Astrocyte of the cerebellum (primary cell): ENCODE measurements around the gene AMZ1.

Experiments
- DNase-seq: peaks from one replicate; pipeline ENCODE4 v3.0.0-alpha.2; 2011; ENCODE audit warnings: low read depth
- H3K4me3 ChIP-seq: 2 replicates; pipeline ENCODE4 v1.5.1; 2011; ENCODE audit warnings: mild to moderate bottlenecking, low read depth, low read length, moderate library complexity
- in situ Hi-C: cut with HindIII; loops from 2 replicates; pipeline ENCODE4 v1.10.0; 2017; ENCODE audit warnings: low sequenced_read_pairs
- TF ChIP-seq, protein P1 (sequence below): IDR thresholded peaks from 2 replicates; pipeline ENCODE4 v1.5.1; 2012; ENCODE audit warnings: low read length, low read depth, moderate library complexity, mild to moderate bottlenecking; ENCODE audit errors: missing control alignments

Gene AMZ1

DNA sequence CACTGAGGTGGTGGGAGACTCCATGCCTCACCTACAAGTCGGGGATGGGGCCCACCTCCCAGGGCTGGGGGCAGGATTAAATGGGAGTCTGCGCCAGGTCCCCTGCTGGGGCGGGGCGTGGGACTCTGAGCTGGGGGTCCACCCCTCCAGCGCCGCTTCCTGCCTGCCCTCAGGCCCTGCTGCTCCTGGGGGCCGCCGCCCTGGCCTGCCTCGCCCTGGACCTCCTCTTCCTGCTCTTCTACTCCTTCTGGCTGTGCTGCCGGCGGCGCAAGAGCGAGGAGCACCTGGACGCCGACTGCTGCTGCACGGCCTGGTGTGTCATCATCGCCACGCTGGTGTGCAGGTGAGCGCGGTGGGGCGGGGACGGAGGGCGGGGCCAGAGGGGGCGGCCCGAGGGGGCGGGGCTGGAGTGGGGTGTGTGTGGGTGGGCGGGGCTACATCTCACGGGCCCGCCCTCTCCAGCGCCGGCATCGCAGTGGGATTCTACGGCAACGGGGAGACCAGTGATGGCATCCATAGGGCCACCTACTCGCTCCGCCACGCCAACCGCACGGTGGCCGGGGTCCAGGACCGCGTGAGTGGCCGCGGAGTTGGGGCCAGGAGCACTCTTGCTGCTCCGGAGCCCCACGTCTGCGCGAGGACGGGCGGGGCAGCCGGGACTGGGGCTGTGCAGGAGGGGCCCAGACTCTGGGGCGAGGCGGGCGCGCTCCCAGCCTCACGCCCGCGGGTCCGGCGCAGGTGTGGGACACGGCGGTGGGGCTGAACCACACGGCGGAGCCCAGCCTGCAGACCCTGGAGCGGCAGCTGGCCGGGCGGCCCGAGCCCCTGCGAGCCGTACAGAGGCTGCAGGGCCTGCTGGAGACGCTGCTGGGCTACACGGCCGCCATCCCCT, 41.1 kb upstream of the AMZ1 start:
- no peak for DNase-seq
- TF ChIP-seq, protein P1, sequence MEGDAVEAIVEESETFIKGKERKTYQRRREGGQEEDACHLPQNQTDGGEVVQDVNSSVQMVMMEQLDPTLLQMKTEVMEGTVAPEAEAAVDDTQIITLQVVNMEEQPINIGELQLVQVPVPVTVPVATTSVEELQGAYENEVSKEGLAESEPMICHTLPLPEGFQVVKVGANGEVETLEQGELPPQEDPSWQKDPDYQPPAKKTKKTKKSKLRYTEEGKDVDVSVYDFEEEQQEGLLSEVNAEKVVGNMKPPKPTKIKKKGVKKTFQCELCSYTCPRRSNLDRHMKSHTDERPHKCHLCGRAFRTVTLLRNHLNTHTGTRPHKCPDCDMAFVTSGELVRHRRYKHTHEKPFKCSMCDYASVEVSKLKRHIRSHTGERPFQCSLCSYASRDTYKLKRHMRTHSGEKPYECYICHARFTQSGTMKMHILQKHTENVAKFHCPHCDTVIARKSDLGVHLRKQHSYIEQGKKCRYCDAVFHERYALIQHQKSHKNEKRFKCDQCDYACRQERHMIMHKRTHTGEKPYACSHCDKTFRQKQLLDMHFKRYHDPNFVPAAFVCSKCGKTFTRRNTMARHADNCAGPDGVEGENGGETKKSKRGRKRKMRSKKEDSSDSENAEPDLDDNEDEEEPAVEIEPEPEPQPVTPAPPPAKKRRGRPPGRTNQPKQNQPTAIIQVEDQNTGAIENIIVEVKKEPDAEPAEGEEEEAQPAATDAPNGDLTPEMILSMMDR: no peak
- in situ Hi-C loops: no loop called here
- no peak overlapping the region for H3K4me3 ChIP-seq

DNA sequence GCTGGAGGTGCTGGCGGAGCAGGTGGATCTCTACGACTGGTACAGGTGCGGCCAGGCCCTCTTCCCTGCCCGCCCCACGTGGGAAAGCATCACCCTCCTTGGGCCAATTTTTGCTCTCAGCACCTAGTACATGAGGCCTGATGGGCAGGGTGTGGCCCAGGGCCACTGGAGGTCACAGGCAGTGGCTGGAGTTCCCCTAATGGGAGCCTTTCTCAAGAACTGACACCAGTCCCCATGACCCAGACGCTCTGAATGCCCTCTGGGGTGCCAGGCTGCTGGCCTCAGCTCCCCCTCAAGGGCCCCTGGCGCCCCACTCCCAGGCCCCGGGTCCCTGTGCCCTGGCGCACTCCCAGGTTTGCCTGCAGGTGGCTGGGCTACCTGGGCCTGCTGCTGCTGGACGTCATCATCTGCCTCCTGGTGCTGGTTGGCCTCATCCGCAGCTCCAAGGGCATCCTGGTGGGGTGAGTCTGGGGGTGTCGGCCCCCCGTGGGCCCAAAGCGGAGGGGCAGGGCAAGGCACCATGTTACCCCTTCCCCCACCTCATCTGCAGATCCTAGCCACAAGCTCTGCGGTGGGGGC, 40.3 kb upstream of the AMZ1 start:
- H3K4me3 ChIP-seq: no peak overlapping the region
- TF ChIP-seq, protein P1: no peak
- in situ Hi-C loops: no loop called here
- no peak for DNase-seq

DNA sequence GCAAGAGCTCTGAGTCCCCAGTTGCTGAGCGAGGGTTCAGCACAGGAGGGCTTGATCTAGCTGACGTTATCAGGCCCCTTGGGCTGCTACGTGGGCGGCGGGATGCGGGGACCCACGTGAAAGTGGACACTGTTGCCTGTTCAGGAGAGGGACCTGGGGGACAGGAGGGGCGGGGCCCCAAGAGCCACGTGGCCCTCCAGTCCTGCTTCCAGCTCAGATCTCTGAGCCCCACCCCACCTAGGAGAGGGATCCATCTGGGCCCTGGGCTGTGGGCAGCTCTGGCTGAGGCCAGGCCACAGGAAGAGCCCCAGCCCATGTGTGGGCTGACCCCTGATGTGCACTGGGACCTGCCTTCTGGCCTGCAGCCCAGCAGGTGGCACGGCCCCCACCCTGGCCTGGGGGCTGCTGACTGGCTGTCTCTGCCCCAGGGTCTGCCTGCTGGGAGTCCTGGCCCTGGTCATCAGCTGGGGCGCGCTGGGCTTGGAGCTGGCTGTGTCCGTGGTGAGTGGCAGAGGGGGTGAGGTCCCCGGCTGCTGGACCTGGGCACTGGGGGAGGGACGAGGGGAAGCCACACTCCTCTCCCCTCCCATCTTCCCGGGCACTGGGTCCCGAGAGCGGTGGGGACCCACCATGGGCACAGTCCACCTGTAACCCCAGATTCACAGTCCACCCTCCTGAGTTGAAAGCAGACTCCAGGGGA, 38.7 kb upstream of the AMZ1 start:
- in situ Hi-C loops: no loop called here

DNA sequence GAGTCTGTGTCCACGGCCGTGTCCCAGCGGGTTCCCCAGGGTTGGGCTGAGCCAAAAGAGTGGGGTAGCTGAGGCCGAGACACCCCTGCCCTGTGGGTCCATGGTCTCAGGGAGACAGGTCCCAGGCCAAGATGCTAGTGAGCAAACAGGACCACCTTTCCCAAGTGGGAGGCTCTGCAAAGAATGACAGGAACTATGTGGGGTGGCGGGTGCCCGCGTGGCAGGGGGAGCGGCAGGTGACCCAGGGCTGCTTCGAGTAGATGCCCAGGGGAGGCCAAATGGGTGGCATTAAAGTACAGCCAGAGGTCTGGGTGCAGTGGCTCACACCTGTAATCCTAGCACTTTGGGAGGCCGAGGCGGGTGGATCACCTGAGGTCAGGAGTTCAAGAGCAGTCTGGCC, 38.0 kb upstream of the AMZ1 start:
- in situ Hi-C loops: no loop called here
- DNase-seq: no peak
- TF ChIP-seq, protein P1: no peak
- H3K4me3 ChIP-seq: no peak overlapping the region

More for the DNA sequence above, 38.7 kb upstream of the AMZ1 start:
- TF ChIP-seq, protein P1: no peak
- no peak for DNase-seq
- no peak overlapping the region for H3K4me3 ChIP-seq

DNA sequence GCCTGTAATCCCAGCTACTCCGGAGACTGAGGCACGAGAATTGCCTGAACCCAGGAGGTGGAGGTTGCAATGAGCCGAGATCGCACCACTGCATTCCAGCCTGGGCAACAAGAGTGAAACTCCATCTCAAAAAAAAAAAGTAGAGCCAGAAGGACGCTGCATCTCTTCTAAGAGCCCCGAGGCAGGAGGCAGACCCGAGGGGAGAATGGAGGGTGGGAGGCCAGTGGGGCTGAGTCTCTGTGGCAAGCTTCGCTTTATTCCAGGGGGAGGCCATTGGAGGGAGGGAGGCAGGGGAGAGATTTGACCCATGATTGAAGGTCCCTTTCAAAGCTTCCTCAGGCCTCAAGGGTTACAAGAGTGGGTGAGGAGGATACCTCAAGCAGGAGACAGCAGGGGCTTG, 37.6 kb upstream of the AMZ1 start:
- TF ChIP-seq, protein P1: no peak
- H3K4me3 ChIP-seq: no peak overlapping the region
- DNase-seq: no peak
- in situ Hi-C loops: no loop called here

DNA sequence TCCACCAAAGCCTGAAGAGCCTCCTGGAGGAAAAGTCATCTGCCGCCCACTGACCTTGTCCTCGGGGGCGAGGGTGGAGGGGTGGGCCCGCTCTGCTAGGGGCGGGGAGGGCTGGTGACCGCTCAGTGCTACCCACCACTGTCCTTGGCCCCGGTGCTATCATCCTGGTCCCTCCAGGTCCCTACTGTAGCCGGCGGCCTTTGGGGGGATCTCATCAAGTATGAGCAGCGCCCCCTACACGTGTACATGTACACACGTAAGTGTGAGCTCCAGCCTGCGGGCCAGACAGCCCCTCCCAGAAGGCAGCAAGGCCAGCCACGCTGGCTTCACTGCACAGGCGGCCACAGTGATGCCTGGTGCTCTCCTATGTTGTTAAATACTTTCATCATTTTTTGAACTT, 36.7 kb upstream of the AMZ1 start:
- in situ Hi-C loops: no loop called here
- TF ChIP-seq, protein P1: no peak
- no peak for DNase-seq
- H3K4me3 ChIP-seq: no peak overlapping the region
